Ishikawa (cell line): ENCODE measurements around the gene SPACA1.

Experiments
- CEBPB ChIP-seq: IDR thresholded peaks from 2 replicates; pipeline ENCODE4 v1.6.1; 2012
- CREB1 ChIP-seq: IDR thresholded peaks from 2 replicates; pipeline ENCODE4 v1.6.1; 2012; ENCODE audit warnings: low read depth
- EP300 ChIP-seq: IDR thresholded peaks from 2 replicates; pipeline ENCODE4 v1.6.1; 2012; ENCODE audit warnings: borderline replicate concordance
- RAD21 ChIP-seq: IDR thresholded peaks from 2 replicates; pipeline ENCODE4 v1.6.1; 2012; ENCODE audit warnings: low read depth
- TAF1 ChIP-seq: IDR thresholded peaks from 2 replicates; pipeline ENCODE4 v1.6.1; 2012; ENCODE audit warnings: low read depth, mild to moderate bottlenecking
- TEAD4 ChIP-seq: IDR thresholded peaks from 2 replicates; pipeline ENCODE4 v1.6.1; 2012
- YY1 ChIP-seq: IDR thresholded peaks from 2 replicates; pipeline ENCODE4 v1.6.1; 2012; ENCODE audit warnings: low read depth
- TF ChIP-seq, protein P1 (sequence below): IDR thresholded peaks from 2 replicates; pipeline ENCODE4 v1.6.1; 2012
- TF ChIP-seq, protein P2 (sequence below): IDR thresholded peaks from 2 replicates; pipeline ENCODE4 v1.6.1; 2012; ENCODE audit warnings: low read depth, mild to moderate bottlenecking
- TF ChIP-seq, protein P3 (sequence below): IDR thresholded peaks from 2 replicates; pipeline ENCODE4 v1.6.1; 2012

DNA sequence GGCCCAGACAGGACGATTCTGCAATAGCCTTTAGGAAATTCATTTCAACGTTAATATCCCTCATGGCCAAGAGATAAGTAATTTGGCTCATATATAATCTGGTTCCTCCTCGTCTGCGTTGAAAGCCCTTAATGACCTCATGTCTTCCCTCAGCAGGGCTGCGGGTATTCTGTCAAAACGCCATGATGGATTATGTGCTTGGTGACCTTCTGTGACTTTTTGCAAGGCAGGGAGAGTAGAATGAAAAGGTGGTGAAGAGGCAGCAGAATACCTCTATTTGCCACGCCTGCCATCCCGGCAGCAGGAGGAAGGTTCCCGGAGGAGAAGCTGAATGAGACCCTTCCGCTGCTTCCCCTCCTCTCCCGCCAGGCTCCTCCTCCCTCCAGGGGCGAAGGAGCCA is 41.1 kb upstream of the SPACA1 start:
- TF ChIP-seq, protein P1, sequence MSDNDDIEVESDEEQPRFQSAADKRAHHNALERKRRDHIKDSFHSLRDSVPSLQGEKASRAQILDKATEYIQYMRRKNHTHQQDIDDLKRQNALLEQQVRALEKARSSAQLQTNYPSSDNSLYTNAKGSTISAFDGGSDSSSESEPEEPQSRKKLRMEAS: no peak
- TF ChIP-seq TAF1: no peak
- TF ChIP-seq, protein P2, sequence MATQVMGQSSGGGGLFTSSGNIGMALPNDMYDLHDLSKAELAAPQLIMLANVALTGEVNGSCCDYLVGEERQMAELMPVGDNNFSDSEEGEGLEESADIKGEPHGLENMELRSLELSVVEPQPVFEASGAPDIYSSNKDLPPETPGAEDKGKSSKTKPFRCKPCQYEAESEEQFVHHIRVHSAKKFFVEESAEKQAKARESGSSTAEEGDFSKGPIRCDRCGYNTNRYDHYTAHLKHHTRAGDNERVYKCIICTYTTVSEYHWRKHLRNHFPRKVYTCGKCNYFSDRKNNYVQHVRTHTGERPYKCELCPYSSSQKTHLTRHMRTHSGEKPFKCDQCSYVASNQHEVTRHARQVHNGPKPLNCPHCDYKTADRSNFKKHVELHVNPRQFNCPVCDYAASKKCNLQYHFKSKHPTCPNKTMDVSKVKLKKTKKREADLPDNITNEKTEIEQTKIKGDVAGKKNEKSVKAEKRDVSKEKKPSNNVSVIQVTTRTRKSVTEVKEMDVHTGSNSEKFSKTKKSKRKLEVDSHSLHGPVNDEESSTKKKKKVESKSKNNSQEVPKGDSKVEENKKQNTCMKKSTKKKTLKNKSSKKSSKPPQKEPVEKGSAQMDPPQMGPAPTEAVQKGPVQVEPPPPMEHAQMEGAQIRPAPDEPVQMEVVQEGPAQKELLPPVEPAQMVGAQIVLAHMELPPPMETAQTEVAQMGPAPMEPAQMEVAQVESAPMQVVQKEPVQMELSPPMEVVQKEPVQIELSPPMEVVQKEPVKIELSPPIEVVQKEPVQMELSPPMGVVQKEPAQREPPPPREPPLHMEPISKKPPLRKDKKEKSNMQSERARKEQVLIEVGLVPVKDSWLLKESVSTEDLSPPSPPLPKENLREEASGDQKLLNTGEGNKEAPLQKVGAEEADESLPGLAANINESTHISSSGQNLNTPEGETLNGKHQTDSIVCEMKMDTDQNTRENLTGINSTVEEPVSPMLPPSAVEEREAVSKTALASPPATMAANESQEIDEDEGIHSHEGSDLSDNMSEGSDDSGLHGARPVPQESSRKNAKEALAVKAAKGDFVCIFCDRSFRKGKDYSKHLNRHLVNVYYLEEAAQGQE: no peak
- TF ChIP-seq TEAD4: no peak
- no peak for TF ChIP-seq RAD21
- no peak for TF ChIP-seq YY1
- TF ChIP-seq CREB1: no peak
- no peak for TF ChIP-seq EP300
- TF ChIP-seq CEBPB: no peak
- TF ChIP-seq, protein P3, sequence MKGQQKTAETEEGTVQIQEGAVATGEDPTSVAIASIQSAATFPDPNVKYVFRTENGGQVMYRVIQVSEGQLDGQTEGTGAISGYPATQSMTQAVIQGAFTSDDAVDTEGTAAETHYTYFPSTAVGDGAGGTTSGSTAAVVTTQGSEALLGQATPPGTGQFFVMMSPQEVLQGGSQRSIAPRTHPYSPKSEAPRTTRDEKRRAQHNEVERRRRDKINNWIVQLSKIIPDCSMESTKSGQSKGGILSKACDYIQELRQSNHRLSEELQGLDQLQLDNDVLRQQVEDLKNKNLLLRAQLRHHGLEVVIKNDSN: no peak
